Mesenchymal stem cell (in vitro differentiated cells and primary cell): ENCODE data around the gene PRR13.
"Not testable (repeated sequence)": the region's sequence is repeated elsewhere in the genome, so short reads cannot be mapped to it uniquely, and the experiment has no call there.

Source experiments
- DNase-seq: peaks from one replicate; pipeline ENCODE4 v3.0.0-alpha.2; 2013
- H2AFZ ChIP-seq: one replicate; pipeline ENCODE4 v1.6.1; 2013; ENCODE audit warnings: low read depth, mild to moderate bottlenecking, control low read depth, inconsistent platforms, low read length, moderate library complexity
- H2AK5ac ChIP-seq: 2 replicates; pipeline ENCODE4 v1.6.1; 2013; ENCODE audit warnings: low read length, moderate library complexity, mild to moderate bottlenecking, inconsistent platforms; ENCODE audit not compliant: severe bottlenecking
- H2BK120ac ChIP-seq: one replicate; pipeline ENCODE4 v1.6.1; 2013; ENCODE audit warnings: low read depth, mild to moderate bottlenecking, inconsistent platforms, low read length, moderate library complexity
- H2BK12ac ChIP-seq, 2 experiments: one replicate each; pipeline ENCODE4 v1.6.1; 2013; ENCODE audit warnings: inconsistent platforms in 2 of 2, low read length in 2 of 2, mild to moderate bottlenecking in 2 of 2, moderate library complexity in 2 of 2, control low read depth in 1 of 2
- H2BK15ac ChIP-seq: one replicate; pipeline ENCODE4 v1.6.1; 2013; ENCODE audit warnings: mild to moderate bottlenecking, low read depth, inconsistent platforms; ENCODE audit not compliant: poor library complexity, severe bottlenecking
- H2BK5ac ChIP-seq: 2 replicates; pipeline ENCODE4 v1.6.1; 2013; ENCODE audit warnings: low read depth, mild to moderate bottlenecking, low read length, control low read depth, inconsistent platforms; ENCODE audit not compliant: poor library complexity, severe bottlenecking
- H3K14ac ChIP-seq, 2 experiments: one replicate each; pipeline ENCODE4 v1.6.1; 2013; ENCODE audit warnings: inconsistent platforms in 2 of 2, low read length in 2 of 2, control low read depth in 1 of 2, mild to moderate bottlenecking in 1 of 2, moderate library complexity in 1 of 2
- H3K18ac ChIP-seq, 2 experiments: one replicate each; pipeline ENCODE4 v1.6.1; 2013; ENCODE audit warnings: inconsistent platforms in 2 of 2, low read length in 2 of 2, control low read depth in 1 of 2, low read depth in 1 of 2, mild to moderate bottlenecking in 1 of 2
- H3K23ac ChIP-seq, 2 experiments: one replicate each; pipeline ENCODE4 v1.6.1; 2013; ENCODE audit warnings: inconsistent platforms in 2 of 2, low read length in 2 of 2, mild to moderate bottlenecking in 2 of 2, moderate library complexity in 2 of 2, control low read depth in 1 of 2
- H3K27ac ChIP-seq: 2 replicates; pipeline ENCODE4 v1.5.1; 2013; ENCODE audit warnings: mild to moderate bottlenecking, moderate library complexity, low read length, control low read depth, inconsistent platforms; ENCODE audit not compliant: poor library complexity, severe bottlenecking
- H3K27me3 ChIP-seq, 2 experiments: 2 replicates each; pipeline versions ENCODE4 v1.6.1 to v1.7.0; 2013; ENCODE audit warnings: low read length in 2 of 2, mild to moderate bottlenecking in 2 of 2, moderate library complexity in 2 of 2, control low read depth in 1 of 2, inconsistent platforms in 1 of 2; ENCODE audit not compliant: control insufficient read depth in 1 of 2, insufficient read depth in 1 of 2
- H3K36me3 ChIP-seq, 2 experiments: 2 replicates each; pipeline versions ENCODE4 v1.6.1 to v1.7.0; 2013; ENCODE audit warnings: low read length in 2 of 2, control low read depth in 1 of 2, inconsistent platforms in 1 of 2, low read depth in 1 of 2, mild to moderate bottlenecking in 1 of 2; ENCODE audit not compliant: insufficient read depth in 2 of 2, control insufficient read depth in 1 of 2
- H3K4ac ChIP-seq, 2 experiments: one replicate each; pipeline ENCODE4 v1.6.1; 2013; ENCODE audit warnings: inconsistent platforms in 2 of 2, low read length in 2 of 2, mild to moderate bottlenecking in 2 of 2, moderate library complexity in 2 of 2, control low read depth in 1 of 2, low read depth in 1 of 2
- H3K4me1 ChIP-seq: 2 replicates; pipeline ENCODE4 v1.6.1; 2013; ENCODE audit warnings: low read depth, low read length, control low read depth; ENCODE audit not compliant: control insufficient read depth, insufficient read depth
- H3K4me2 ChIP-seq: 2 replicates; pipeline ENCODE4 v1.6.1; 2013; ENCODE audit warnings: low read length, mild to moderate bottlenecking, inconsistent platforms; ENCODE audit not compliant: poor library complexity, severe bottlenecking
- H3K4me3 ChIP-seq, 2 experiments: 2 replicates each; pipeline versions ENCODE4 v1.5.1 to v1.7.0; 2013; ENCODE audit warnings: low read length in 2 of 2, mild to moderate bottlenecking in 2 of 2, control low read depth in 1 of 2, low read depth in 1 of 2; ENCODE audit not compliant: insufficient read depth in 1 of 2
- H3K79me1 ChIP-seq: replicated peaks from 2 replicates; pipeline ENCODE4 v1.6.1; 2013; ENCODE audit warnings: mild to moderate bottlenecking, control low read depth, low read length, inconsistent platforms; ENCODE audit not compliant: poor library complexity, severe bottlenecking
- H3K9ac ChIP-seq: 2 replicates; pipeline ENCODE4 v1.7.0; 2013; ENCODE audit warnings: mild to moderate bottlenecking, low read length, moderate library complexity
- H3K9me3 ChIP-seq: 2 replicates; pipeline ENCODE4 v1.7.0; 2013; ENCODE audit warnings: mild to moderate bottlenecking, low read length; ENCODE audit not compliant: control insufficient read depth
- H4K8ac ChIP-seq: one replicate; pipeline ENCODE4 v1.6.1; 2013; ENCODE audit warnings: inconsistent platforms, mild to moderate bottlenecking, low read length, moderate library complexity
- H4K91ac ChIP-seq: one replicate; pipeline ENCODE4 v1.6.1; 2013; ENCODE audit warnings: mild to moderate bottlenecking, low read length, inconsistent platforms
- WGBS: methylation state at CpG from one replicate; pipeline ENCODE4 v1.1.7; 2013; ENCODE audit warnings: mixed read lengths; 5-methylcytosine and 5-hydroxymethylcytosine counted together

The PRR13 gene

DNA sequence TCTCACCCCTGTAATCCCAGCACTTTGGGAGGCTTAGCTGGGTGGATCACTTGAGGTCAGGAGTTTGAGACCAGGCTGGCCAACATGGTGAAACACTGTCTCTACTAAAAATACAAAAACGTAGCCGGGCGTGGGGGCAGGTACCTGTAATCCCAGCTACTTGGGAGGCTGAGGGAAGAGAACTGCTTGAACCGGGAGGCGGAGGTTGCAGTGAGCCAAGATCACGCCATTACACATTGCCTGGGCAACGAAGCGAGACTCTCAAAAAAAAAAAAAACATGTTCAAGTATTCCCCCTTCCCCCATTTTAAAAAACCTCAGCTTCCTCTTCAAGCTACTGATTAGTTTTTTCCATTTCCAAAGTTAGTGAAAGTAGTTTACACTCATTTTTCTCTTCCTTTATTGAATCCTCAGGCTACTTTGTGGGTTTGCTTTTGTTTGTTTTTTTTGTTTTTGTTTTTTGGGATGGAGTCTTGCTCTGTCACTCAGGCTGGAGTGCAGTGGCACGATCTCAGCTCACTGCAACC, 24.2 kb upstream of the PRR13 start:
- not testable (repeated sequence) for H3K14ac ChIP-seq, H3K27me3 ChIP-seq, H3K9ac ChIP-seq, H2BK15ac ChIP-seq, H3K4ac ChIP-seq, H3K4me2 ChIP-seq, H4K91ac ChIP-seq, H2BK120ac ChIP-seq, H3K23ac ChIP-seq, H3K18ac ChIP-seq, H2AFZ ChIP-seq, H3K79me1 ChIP-seq, H3K4me1 ChIP-seq, H3K4me3 ChIP-seq, H4K8ac ChIP-seq, H2AK5ac ChIP-seq, H3K27ac ChIP-seq, H3K9me3 ChIP-seq, H2BK5ac ChIP-seq, H2BK12ac ChIP-seq, DNase-seq
- 91% methylated on average over 9 of the region's 9 CpGs for WGBS
- peaks cover 3 to 11% of the 10 kb centered on the region in 2 experiments for H3K36me3 ChIP-seq

DNA sequence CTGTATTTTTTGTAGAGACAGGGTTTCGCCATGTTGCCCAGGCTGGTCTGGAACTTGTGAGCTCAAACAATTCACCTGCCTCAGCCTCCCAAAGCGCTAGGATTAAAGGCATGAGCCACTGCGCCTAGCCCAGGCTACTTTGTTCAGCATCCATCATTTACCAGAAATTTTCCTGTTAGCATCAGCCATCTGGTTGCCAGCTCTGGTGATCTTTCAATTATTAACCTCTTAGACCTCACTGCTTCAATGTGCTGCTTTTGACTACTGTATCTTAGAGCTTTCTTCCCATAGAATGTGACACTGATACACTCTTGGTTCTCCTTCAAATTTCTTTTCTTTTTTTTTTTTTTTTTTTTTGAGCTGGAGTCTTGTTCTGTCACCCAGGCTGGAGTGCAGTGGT, 23.3 kb upstream of the PRR13 start:
- H4K91ac ChIP-seq, result no peak overlapping the region
- H2BK15ac ChIP-seq, result no peak overlapping the region
- H3K23ac ChIP-seq, result no peak overlapping the region
- H3K4ac ChIP-seq, result no peak overlapping the region
- no peak overlapping the region for H4K8ac ChIP-seq
- H3K79me1 ChIP-seq, result peaks cover 2% of the 10 kb centered on the region
- H2AFZ ChIP-seq, result no peak overlapping the region
- H3K27me3 ChIP-seq, result no peaks in the 10 kb centered on the region
- no peak overlapping the region for H3K18ac ChIP-seq
- no peak overlapping the region for H3K9ac ChIP-seq
- H3K4me3 ChIP-seq, result no peak overlapping the region
- H3K27ac ChIP-seq, result no peak overlapping the region
- no peaks in the 10 kb centered on the region for H3K9me3 ChIP-seq
- H3K4me1 ChIP-seq, result peaks cover 7% of the 10 kb centered on the region
- H3K14ac ChIP-seq, result no peak overlapping the region
- H2BK120ac ChIP-seq, result no peak overlapping the region
- peaks cover 3 to 7% of the 10 kb centered on the region in 2 experiments for H3K36me3 ChIP-seq
- no peak overlapping the region for H2BK5ac ChIP-seq
- 98% methylated on average over 3 of the region's 3 CpGs for WGBS
- no peak overlapping the region for H3K4me2 ChIP-seq
- peak overlapping the region; percentile 96 for H2AK5ac ChIP-seq
- no peak overlapping the region for H2BK12ac ChIP-seq
- no peak for DNase-seq

GRCh38 chr12:53419756-53420155, 21.8 kb upstream of the PRR13 start:
- no peak for DNase-seq
- Histone ChIP-seq H2BK12ac (no peak overlapping the region), H4K8ac (no peak overlapping the region), H3K14ac (no peak overlapping the region), H4K91ac (no peak overlapping the region), H3K79me1 (peaks cover under 1% of the 10 kb centered on the region), H3K4me1 (peaks cover 7% of the 10 kb centered on the region), H3K4me3 (no peak overlapping the region), H3K27me3 (peaks cover 0 to 5% of the 10 kb centered on the region in 2 experiments), H2BK15ac (no peak overlapping the region), H3K36me3 (peaks cover 0 to 3% of the 10 kb centered on the region in 2 experiments), H3K4me2 (no peak overlapping the region), H3K9me3 (no peaks in the 10 kb centered on the region), H3K18ac (no peak overlapping the region), H3K9ac (no peak overlapping the region), H3K4ac (no peak overlapping the region), H2BK5ac (no peak overlapping the region), H2AFZ (no peak overlapping the region), H3K23ac (no peak overlapping the region), H2BK120ac (no peak overlapping the region), H2AK5ac (no peak overlapping the region), H3K27ac (no peak overlapping the region)
- WGBS, result 94% methylated on average over 2 of the region's 2 CpGs

DNA sequence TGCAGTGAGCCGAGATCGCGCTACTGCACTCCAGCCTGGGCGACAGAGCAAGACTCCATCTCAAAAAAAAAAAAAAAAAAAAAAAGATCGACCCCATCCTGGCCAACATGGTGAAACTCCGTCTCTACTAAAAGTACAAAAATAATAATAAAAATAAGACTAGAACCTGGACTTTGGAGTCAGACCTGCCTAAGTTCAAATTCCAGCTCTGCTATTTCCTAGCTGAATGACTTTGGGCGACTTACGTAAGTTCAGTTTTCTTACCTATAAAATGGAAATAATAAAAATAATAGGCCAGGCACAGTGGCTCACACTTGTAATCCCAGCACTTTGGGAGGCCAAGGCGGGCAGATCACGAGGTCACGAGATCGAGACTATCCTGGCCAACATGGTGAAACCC, 19.3 kb upstream of the PRR13 start:
- H3K27me3 ChIP-seq, H3K4ac ChIP-seq, H3K9me3 ChIP-seq, H3K18ac ChIP-seq, DNase-seq, H3K23ac ChIP-seq, H2AK5ac ChIP-seq, H3K79me1 ChIP-seq, H3K36me3 ChIP-seq, H3K9ac ChIP-seq, H3K14ac ChIP-seq, H4K91ac ChIP-seq, H2BK12ac ChIP-seq, H2AFZ ChIP-seq, H4K8ac ChIP-seq, H2BK5ac ChIP-seq, H2BK120ac ChIP-seq, H3K27ac ChIP-seq, H2BK15ac ChIP-seq, H3K4me2 ChIP-seq, H3K4me1 ChIP-seq, H3K4me3 ChIP-seq: not testable (repeated sequence)
- 92% methylated on average over 6 of the region's 12 CpGs for WGBS
